Panc1 (cell line): ENCODE data around the gene E4F1. TPM values are rescaled to one million over a fixed set of nuclear protein-coding genes. Genes with fewer than 3 reads are reported as not detected.

Source experiments
- ATAC-seq: fragments of 200-7000 bp; cut with Tn5 transposase; 2 replicates; pipeline ENCODE4 v1.9.1; 2020; ENCODE audit warnings: mild to moderate bottlenecking, moderate library complexity
- BruUV-seq: library from RNA; stranded (reverse); fragments of 400-500 nt; replicated peaks from 2 replicates; lab custom pipeline; 2021; lab: Mats Ljungman, UMichigan
- CTCF ChIA-PET: fragments of 300-600 bp; sonication (Branson Sonifier 250); formaldehyde crosslinking; loops from one replicate; lab custom pipeline; 2022; ENCODE audit warnings: antibody characterized with exemption; lab: Charles Lee
- POLR2A ChIA-PET: fragments of 300-600 bp; sonication (Branson Sonifier 250); formaldehyde crosslinking; loops from one replicate; lab custom pipeline; 2022; ENCODE audit warnings: antibody characterized with exemption; lab: Charles Lee
- DNase-seq: peaks from one replicate; pipeline ENCODE4 v3.0.0-alpha.2; 2010; ENCODE audit warnings: low read depth, low spot score
- H3K27ac ChIP-seq: 2 replicates; pipeline ENCODE4 v1.5.1; 2011; ENCODE audit warnings: mild to moderate bottlenecking, low read length, inconsistent platforms
- H3K27me3 ChIP-seq: fragments of 200-500 bp; sonication (Bioruptor generic); 2 replicates; pipeline ENCODE4 v1.6.0; 2014; ENCODE audit warnings: low read length, inconsistent platforms; ENCODE audit not compliant: control insufficient read depth, insufficient read depth
- H3K36me3 ChIP-seq: fragments of 200-500 bp; sonication (Bioruptor generic); 2 replicates; pipeline ENCODE4 v1.5.1; 2014; ENCODE audit warnings: inconsistent platforms, mild to moderate bottlenecking, low read length, moderate library complexity; ENCODE audit not compliant: control insufficient read depth, insufficient read depth
- H3K4me1 ChIP-seq: 2 replicates; pipeline ENCODE4 v1.5.1; 2011; ENCODE audit warnings: inconsistent platforms, mild to moderate bottlenecking, low read length, moderate library complexity; ENCODE audit not compliant: control insufficient read depth, insufficient read depth
- H3K4me3 ChIP-seq, 2 experiments: 2 replicates each; pipeline ENCODE4 v1.5.1; 2011 to 2012; ENCODE audit warnings: low read depth in 2 of 2, low read length in 2 of 2, mild to moderate bottlenecking in 2 of 2, inconsistent platforms in 1 of 2, moderate library complexity in 1 of 2
- H3K9me3 ChIP-seq: fragments of 200-500 bp; sonication (Bioruptor generic); 2 replicates; pipeline ENCODE4 v1.5.1; 2014; ENCODE audit warnings: low read depth, mild to moderate bottlenecking, inconsistent platforms, low read length, moderate library complexity; ENCODE audit not compliant: control insufficient read depth, insufficient read depth
- CTCF ChIP-seq: fragments of 450-650 bp; IDR thresholded peaks from 2 replicates; pipeline ENCODE4 v1.5.1; 2017; ENCODE audit warnings: mild to moderate bottlenecking
- POLR2AphosphoS5 ChIP-seq: IDR thresholded peaks from 2 replicates; pipeline ENCODE4 v1.6.1; 2012; ENCODE audit warnings: mild to moderate bottlenecking, low read depth, low read length, moderate library complexity
- SIN3A ChIP-seq: IDR thresholded peaks from 2 replicates; pipeline ENCODE4 v1.6.1; 2012; ENCODE audit warnings: low read depth, mild to moderate bottlenecking, low read length, moderate library complexity, borderline replicate concordance; ENCODE audit not compliant: insufficient read depth
- TCF7L2 ChIP-seq: IDR thresholded peaks from 2 replicates; pipeline ENCODE4 v1.6.1; 2011; ENCODE audit warnings: mild to moderate bottlenecking, low read depth, low read length, inconsistent platforms
- in situ Hi-C: cut with HindIII; loops from 2 replicates; pipeline ENCODE4 v1.10.0; 2016; ENCODE audit warnings: low sequenced_read_pairs, low pct_unique_long_range_greater_than_20kb
- intact Hi-C: fragments of 100-400 bp; cut with micrococcal nuclease; formaldehyde crosslinking; loops from one replicate; pipeline ENCODE4 v1.10.0; 2022; ENCODE audit not compliant: unreplicated experiment
- total RNA-seq: library from RNA; stranded (reverse); gene quantifications from one replicate; pipeline ENCODE4 v1.2.1, GENCODE V29; 2021; ENCODE audit not compliant: unreplicated experiment
- TF ChIP-seq, protein P1 (sequence below), 2 experiments: IDR thresholded peaks; 2 replicates each; pipeline ENCODE4 v1.6.1; 2011 to 2012; ENCODE audit warnings: low read depth in 2 of 2, control low read depth in 1 of 2, low read length in 1 of 2, mild to moderate bottlenecking in 1 of 2, moderate library complexity in 1 of 2; ENCODE audit not compliant: insufficient read depth in 1 of 2

E4F1 gene
- total RNA-seq, 1 experiment from 2014 or later = 50.8 TPM

DNA sequence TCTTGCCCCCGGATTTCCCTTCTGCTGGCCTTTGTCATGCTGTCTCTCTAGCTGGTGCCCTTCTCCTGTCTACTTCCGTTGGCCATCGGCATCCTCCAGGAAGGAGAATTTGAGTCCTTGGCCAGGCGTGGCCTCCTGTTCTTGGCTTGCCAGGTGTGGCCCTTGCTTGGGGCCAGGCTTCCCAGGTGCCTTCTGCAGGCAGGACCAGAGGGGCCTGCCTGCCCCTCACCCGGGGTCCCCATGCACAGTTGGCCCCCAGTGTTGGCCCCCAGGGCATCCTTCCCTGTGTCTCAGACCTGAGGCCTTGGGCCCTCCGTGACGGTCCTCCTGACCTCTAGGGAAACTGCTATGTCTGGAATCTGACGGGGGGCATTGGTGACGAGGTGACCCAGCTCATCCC is 15.5 kb upstream of the E4F1 start:
- H3K4me3 ChIP-seq = no peak overlapping the region
- ChIA-PET POLR2A (interaction anchor here (0.5 kb wide), 1 partner anchor 769 kb away, joined by 10 read pairs; no protein-coding TSS in a partner anchor), CTCF (no interaction called here)
- no peaks in the 10 kb centered on the region for H3K27me3 ChIP-seq
- in situ Hi-C loops = no loop called here
- intact Hi-C loops = no loop called here
- no peaks in the 10 kb centered on the region for H3K9me3 ChIP-seq
- peaks cover 34% of the 10 kb centered on the region for H3K4me1 ChIP-seq
- ATAC-seq (no peak), DNase-seq (no peak)
- no TSS peak for BruUV-seq
- TF ChIP-seq TCF7L2 (no peak), CTCF (no peak), SIN3A (no peak)
- H3K27ac ChIP-seq = no peak overlapping the region
- no peaks in the 10 kb centered on the region; the same call in 1 of the 2 replicates for H3K36me3 ChIP-seq

DNA sequence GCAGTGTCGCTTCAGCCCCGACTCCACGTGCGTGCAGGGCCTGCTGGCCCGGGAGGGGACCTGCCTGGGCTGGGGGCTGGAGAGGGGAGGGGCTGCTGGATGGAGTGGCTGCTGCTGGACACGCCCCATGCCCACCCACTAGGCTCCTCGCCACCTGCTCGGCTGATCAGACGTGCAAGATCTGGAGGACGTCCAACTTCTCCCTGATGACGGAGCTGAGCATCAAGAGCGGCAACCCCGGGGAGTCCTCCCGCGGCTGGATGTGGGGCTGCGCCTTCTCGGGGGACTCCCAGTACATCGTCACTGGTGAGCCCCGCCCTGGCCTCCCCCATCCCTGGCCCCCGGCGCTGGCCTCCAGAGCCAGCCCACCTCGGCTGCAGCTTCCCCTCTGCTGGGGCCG is 15.1 kb upstream of the E4F1 start:
- ATAC-seq (no peak), DNase-seq (no peak)
- no TSS peak for BruUV-seq
- CTCF ChIA-PET = no interaction called here
- H3K27ac ChIP-seq = no peak overlapping the region
- TF ChIP-seq POLR2AphosphoS5 (no peak), SIN3A (no peak), CTCF (no peak), TCF7L2 (no peak)
- TF ChIP-seq, protein P1, sequence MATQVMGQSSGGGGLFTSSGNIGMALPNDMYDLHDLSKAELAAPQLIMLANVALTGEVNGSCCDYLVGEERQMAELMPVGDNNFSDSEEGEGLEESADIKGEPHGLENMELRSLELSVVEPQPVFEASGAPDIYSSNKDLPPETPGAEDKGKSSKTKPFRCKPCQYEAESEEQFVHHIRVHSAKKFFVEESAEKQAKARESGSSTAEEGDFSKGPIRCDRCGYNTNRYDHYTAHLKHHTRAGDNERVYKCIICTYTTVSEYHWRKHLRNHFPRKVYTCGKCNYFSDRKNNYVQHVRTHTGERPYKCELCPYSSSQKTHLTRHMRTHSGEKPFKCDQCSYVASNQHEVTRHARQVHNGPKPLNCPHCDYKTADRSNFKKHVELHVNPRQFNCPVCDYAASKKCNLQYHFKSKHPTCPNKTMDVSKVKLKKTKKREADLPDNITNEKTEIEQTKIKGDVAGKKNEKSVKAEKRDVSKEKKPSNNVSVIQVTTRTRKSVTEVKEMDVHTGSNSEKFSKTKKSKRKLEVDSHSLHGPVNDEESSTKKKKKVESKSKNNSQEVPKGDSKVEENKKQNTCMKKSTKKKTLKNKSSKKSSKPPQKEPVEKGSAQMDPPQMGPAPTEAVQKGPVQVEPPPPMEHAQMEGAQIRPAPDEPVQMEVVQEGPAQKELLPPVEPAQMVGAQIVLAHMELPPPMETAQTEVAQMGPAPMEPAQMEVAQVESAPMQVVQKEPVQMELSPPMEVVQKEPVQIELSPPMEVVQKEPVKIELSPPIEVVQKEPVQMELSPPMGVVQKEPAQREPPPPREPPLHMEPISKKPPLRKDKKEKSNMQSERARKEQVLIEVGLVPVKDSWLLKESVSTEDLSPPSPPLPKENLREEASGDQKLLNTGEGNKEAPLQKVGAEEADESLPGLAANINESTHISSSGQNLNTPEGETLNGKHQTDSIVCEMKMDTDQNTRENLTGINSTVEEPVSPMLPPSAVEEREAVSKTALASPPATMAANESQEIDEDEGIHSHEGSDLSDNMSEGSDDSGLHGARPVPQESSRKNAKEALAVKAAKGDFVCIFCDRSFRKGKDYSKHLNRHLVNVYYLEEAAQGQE (IDR thresholded peaks at IDR 0.05; ENCODE audit: insufficient read depth in 1 of 2, low read depth in 2 of 2, low read length in 1 of 2) = no peak
- intact Hi-C loops = no loop called here
- no peaks in the 10 kb centered on the region for H3K9me3 ChIP-seq
- no peaks in the 10 kb centered on the region; the same call in 1 of the 2 replicates for H3K36me3 ChIP-seq
- H3K4me3 ChIP-seq = no peak overlapping the region
- peaks cover 37% of the 10 kb centered on the region for H3K4me1 ChIP-seq
- in situ Hi-C loops = no loop called here
- H3K27me3 ChIP-seq = no peaks in the 10 kb centered on the region
- POLR2A ChIA-PET = interaction anchor here (0.5 kb wide), 1 partner anchor 769 kb away, joined by 10 read pairs; no protein-coding TSS in a partner anchor
